CD4-positive, alpha-beta T cell (primary cell): Measurements from ENCODE around the gene ABCA6. TPM values are rescaled to one million over a fixed set of nuclear protein-coding genes. Genes with fewer than 3 reads are reported as not detected.

Experiments
- ATAC-seq: fragments of 200-7000 bp; cut with Tn5 transposase; one replicate; pipeline ENCODE4 v1.10.0; 2022; ENCODE audit warnings: mild to moderate bottlenecking; ENCODE audit not compliant: poor library complexity
- CTCF ChIA-PET: fragments of 350-600 bp; sonication (Branson Sonifier 250); formaldehyde crosslinking; loops from one replicate; lab custom pipeline; 2021; ENCODE audit warnings: antibody characterized with exemption, inconsistent platforms; lab: Charles Lee
- POLR2A ChIA-PET: fragments of 350-600 bp; sonication (Branson Sonifier 250); formaldehyde crosslinking; loops from one replicate; lab custom pipeline; 2021; ENCODE audit warnings: antibody characterized with exemption, inconsistent platforms; lab: Charles Lee
- DNase-seq, 14 experiments: peaks; one replicate each; pipeline ENCODE4 v3.0.0-alpha.2; 2013 to 2020; ENCODE audit warnings: mixed read lengths in 2 of 14
- H3K27ac ChIP-seq, 2 donors: one replicate each; pipeline versions ENCODE4 v1.5.1 to v1.7.0; 2013; ENCODE audit warnings: low read length in 2 of 2, low read depth in 1 of 2, mild to moderate bottlenecking in 1 of 2
- H3K27me3 ChIP-seq, 2 experiments: 1 replicate in 1 of 2; 2 replicates in 1 of 2; pipeline versions ENCODE4 v1.6.1 to v1.7.0; 2013; ENCODE audit warnings: low read length in 2 of 2, control low read depth in 1 of 2, mild to moderate bottlenecking in 1 of 2, moderate library complexity in 1 of 2; ENCODE audit not compliant: insufficient read depth in 2 of 2, control insufficient read depth in 1 of 2
- H3K36me3 ChIP-seq: one replicate; pipeline ENCODE4 v1.6.1; 2013; ENCODE audit warnings: low read length, control low read depth; ENCODE audit not compliant: insufficient read depth
- H3K4me1 ChIP-seq: one replicate; pipeline ENCODE4 v1.6.1; 2013; ENCODE audit warnings: low read length, control low read depth; ENCODE audit not compliant: insufficient read depth
- H3K4me3 ChIP-seq: one replicate; pipeline ENCODE4 v1.5.1; 2013; ENCODE audit warnings: mild to moderate bottlenecking, low read length, moderate library complexity
- H3K9me3 ChIP-seq, 2 experiments: 1 replicate in 1 of 2; 2 replicates in 1 of 2; pipeline versions ENCODE4 v1.6.1 to v1.7.0; 2013; ENCODE audit warnings: low read length in 2 of 2, mild to moderate bottlenecking in 2 of 2, control low read depth in 1 of 2, moderate library complexity in 1 of 2; ENCODE audit not compliant: control insufficient read depth in 1 of 2, insufficient read depth in 1 of 2
- H3K27ac Mint-ChIP-seq: one replicate; pipeline ENCODE4 v1.8.0; 2020; ENCODE audit warnings: mixed read lengths
- H3K27me3 Mint-ChIP-seq: one replicate; pipeline ENCODE4 v1.8.0; 2021; ENCODE audit warnings: mixed read lengths
- H3K36me3 Mint-ChIP-seq: one replicate; pipeline ENCODE4 v1.8.0; 2021; ENCODE audit warnings: low read depth, mixed read lengths
- H3K4me1 Mint-ChIP-seq: one replicate; pipeline ENCODE4 v1.8.0; 2021; ENCODE audit warnings: low read depth, mixed read lengths
- H3K4me3 Mint-ChIP-seq: one replicate; pipeline ENCODE4 v1.8.0; 2020; ENCODE audit warnings: mild to moderate bottlenecking, mixed read lengths
- H3K9me3 Mint-ChIP-seq: one replicate; pipeline ENCODE4 v1.8.0; 2020; ENCODE audit warnings: mixed read lengths
- intact Hi-C, 2 experiments: fragments of 100-400 bp; cut with DNase I in 1 of 2; cut with micrococcal nuclease in 1 of 2; formaldehyde crosslinking; loops; one replicate each; pipeline versions ENCODE4 v1.15.1 to v1.9.0; 2023 to 2025; cut with DNase I, micrococcal nuclease
- total RNA-seq, 174 experiments: library from RNA in 2 of 174; stranded (reverse) in 2 of 174; gene quantifications; one replicate each; pipeline ENCODE4 v1.2.3 and lab custom pipeline; 2021 to 2026
- TF ChIP-seq, protein P1 (sequence below): fragments of 200-600 bp; IDR thresholded peaks from one replicate; pipeline ENCODE4 v1.8.0; 2022; ENCODE audit warnings: antibody characterized with exemption, mild to moderate bottlenecking

Gene ABCA6
- total RNA-seq, 2 experiments from 2014 or later, result 0.22 to 0.25 TPM

GRCh38 chr17:69056179-69056823, 85.4 kb downstream of the ABCA6 start:
- Mint-ChIP-seq H3K36me3 (no peaks in the 10 kb centered on the region), H3K27me3 (no peaks in the 10 kb centered on the region), H3K9me3 (peaks cover 18% of the 10 kb centered on the region), H3K4me1 (no peaks in the 10 kb centered on the region), H3K27ac (no peak overlapping the region), H3K4me3 (no peak overlapping the region)
- Histone ChIP-seq H3K4me3 (no peak overlapping the region), H3K27ac (no peak overlapping the region), H3K27me3 (no peaks in the 10 kb centered on the region), H3K36me3 (no peaks in the 10 kb centered on the region), H3K4me1 (no peaks in the 10 kb centered on the region), H3K9me3 (peaks cover 3% of the 10 kb centered on the region in 2 experiments)
- intact Hi-C loops, result no loop called here
- DNase-seq (no peak), ATAC-seq (no peak)
- POLR2A ChIA-PET, result no interaction called here
- TF ChIP-seq, protein P1, sequence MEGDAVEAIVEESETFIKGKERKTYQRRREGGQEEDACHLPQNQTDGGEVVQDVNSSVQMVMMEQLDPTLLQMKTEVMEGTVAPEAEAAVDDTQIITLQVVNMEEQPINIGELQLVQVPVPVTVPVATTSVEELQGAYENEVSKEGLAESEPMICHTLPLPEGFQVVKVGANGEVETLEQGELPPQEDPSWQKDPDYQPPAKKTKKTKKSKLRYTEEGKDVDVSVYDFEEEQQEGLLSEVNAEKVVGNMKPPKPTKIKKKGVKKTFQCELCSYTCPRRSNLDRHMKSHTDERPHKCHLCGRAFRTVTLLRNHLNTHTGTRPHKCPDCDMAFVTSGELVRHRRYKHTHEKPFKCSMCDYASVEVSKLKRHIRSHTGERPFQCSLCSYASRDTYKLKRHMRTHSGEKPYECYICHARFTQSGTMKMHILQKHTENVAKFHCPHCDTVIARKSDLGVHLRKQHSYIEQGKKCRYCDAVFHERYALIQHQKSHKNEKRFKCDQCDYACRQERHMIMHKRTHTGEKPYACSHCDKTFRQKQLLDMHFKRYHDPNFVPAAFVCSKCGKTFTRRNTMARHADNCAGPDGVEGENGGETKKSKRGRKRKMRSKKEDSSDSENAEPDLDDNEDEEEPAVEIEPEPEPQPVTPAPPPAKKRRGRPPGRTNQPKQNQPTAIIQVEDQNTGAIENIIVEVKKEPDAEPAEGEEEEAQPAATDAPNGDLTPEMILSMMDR, result no peak
- CTCF ChIA-PET, result no interaction called here

DNA sequence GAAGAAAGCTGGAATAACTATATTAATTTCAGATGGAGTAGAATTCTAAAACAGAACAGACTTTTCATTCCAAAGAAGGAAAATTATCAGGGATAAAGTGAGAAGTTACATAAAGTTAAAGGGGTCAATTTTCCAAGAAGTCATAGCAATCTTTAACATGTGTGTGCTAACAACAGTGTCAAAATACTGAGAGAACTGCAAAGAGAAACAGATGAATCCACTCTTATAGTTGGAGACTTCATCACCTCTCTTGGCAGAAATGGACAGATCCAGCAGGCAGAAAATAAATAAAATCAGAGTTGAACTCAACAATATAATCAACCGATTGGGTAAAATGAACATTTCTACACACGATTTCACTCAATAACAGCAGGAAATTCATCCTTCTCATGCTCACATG, 86.4 kb downstream of the ABCA6 start:
- CTCF ChIA-PET, result no interaction called here
- no peak for ATAC-seq

DNA sequence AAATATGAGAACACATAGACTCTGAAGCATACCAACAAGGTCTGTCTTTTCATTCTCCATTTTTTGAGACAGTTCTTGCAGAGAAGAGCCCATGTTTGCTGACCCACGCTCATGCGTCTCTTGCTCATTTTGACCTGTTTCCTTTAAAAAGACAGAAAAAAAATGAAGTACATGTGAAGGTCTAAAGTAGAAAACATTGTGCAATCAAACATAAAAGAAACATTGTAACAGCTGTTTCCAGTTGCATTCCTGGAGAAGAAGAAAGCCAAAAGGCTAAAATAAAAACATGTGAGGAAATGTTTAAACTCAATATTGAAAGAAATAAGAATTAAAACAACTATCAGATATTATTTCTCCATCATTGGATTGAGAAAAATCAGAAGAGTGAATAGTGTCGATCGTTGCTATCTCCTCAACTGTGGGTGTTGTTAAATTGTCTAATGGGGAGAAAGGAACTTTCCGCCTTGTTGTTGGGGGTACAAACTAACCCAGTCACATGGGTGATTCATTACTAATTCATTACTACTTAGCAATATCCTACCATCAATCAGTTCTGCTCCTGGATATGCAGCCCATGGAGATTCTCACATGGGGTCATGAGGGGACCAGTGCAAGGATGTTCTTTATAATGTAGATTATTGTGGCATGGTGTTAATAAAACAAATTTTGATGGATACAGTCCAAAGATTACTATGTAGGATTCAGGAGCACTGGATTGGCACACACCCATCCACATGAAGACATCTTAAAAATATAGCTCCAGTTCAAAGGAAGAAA, 90.5 kb downstream of the ABCA6 start:
- no peak for ATAC-seq
- Mint-ChIP-seq H3K27ac (no peak overlapping the region), H3K36me3 (no peaks in the 10 kb centered on the region), H3K27me3 (peaks cover 11% of the 10 kb centered on the region), H3K4me3 (no peak overlapping the region), H3K9me3 (peaks cover 12% of the 10 kb centered on the region), H3K4me1 (peaks cover 4% of the 10 kb centered on the region)
- Histone ChIP-seq H3K4me3 (no peak overlapping the region), H3K9me3 (peaks cover 3% of the 10 kb centered on the region in 2 experiments), H3K27me3 (no peaks in the 10 kb centered on the region), H3K4me1 (no peaks in the 10 kb centered on the region), H3K36me3 (no peaks in the 10 kb centered on the region), H3K27ac (no peak overlapping the region)
- DNase-seq, result no peak
- POLR2A ChIA-PET, result no interaction called here
- CTCF ChIA-PET, result no interaction called here
- TF ChIP-seq, protein P1, result no peak
- intact Hi-C loops, result no loop called here

More for the DNA sequence above, 86.4 kb downstream of the ABCA6 start:
- no peak overlapping the region for H3K4me3 ChIP-seq
- no peaks in the 10 kb centered on the region for H3K27me3 Mint-ChIP-seq
- POLR2A ChIA-PET, result no interaction called here
- H3K27me3 ChIP-seq, result no peaks in the 10 kb centered on the region
- peaks cover 3% of the 10 kb centered on the region in 2 experiments for H3K9me3 ChIP-seq
- H3K9me3 Mint-ChIP-seq, result peaks cover 18% of the 10 kb centered on the region
- no peaks in the 10 kb centered on the region for H3K36me3 Mint-ChIP-seq
- no peaks in the 10 kb centered on the region for H3K36me3 ChIP-seq
- H3K27ac ChIP-seq, result no peak overlapping the region
- no peak for DNase-seq
- TF ChIP-seq, protein P1, result no peak
- H3K27ac Mint-ChIP-seq, result no peak overlapping the region
- H3K4me1 Mint-ChIP-seq, result no peaks in the 10 kb centered on the region
- H3K4me1 ChIP-seq, result no peaks in the 10 kb centered on the region
- H3K4me3 Mint-ChIP-seq, result no peak overlapping the region
- intact Hi-C loops, result no loop called here
